ENCODE measurements around the gene RPL3.
"Not testable (repeated sequence)": the region's sequence is repeated elsewhere in the genome, so short reads cannot be mapped to it uniquely, and the experiment has no call there.

The RPL3 gene

GRCh38 chr22:39358197-39358596, 38.8 kb upstream of the RPL3 start:
- DNase-seq (ENCODE audit: low spot score in 2 of 2); H3K27me3 Mint-ChIP-seq; H3K9me3 Mint-ChIP-seq; ATAC-seq (ENCODE audit: low read depth); H3K36me3 Mint-ChIP-seq; H3K27ac Mint-ChIP-seq; H3K4me1 Mint-ChIP-seq; H3K4me3 Mint-ChIP-seq: not testable (repeated sequence)

DNA sequence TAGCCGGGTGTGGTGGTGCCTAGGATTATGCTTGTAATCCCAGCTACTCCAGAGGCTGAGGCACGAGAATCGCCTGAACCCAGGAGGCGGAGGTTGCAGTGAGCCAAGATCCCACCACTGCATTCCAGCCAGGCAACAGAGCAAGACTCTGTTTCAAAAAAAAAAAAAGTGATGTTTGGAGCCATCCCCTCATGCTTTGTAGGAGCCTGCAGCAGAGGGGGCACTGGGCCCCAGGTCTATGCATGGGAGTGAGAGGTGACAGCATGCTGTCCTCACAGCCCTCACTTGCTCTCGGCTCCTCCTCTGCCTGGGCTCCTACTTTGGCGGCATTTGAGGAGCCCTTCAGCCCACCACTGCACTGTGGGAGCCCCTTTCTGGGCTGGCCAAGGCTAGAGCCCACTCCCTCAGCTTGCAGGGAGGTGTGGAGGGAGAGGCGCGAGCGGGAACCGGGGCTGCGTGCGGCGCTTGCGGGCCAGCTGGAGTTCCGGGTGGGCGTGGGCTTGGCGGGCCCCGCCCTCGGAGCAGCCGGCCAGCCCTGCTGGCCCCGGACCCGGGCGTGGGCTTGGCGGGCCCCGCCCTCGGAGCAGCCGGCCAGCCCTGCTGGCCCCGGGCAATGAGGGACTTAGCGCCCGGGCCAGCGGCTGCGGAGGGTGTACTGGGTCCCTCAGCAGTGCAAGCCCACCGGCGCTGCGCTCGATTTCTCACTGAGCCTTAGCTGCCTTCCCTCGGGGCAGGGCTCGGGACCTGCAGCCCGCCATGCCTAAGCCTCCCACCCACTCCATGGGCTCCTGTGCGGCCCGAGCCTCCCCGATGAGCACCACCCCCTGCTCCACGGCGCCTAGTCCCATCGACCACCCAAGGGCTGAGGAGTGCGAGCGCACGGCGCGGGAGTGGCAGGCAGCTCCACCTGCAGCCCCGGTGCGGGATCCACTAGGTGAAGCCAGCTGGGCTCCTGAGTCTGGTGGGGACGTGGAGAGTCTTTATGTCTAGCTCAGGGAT, 38.0 kb upstream of the RPL3 start:
- not testable (repeated sequence) for H3K9me3 Mint-ChIP-seq; H3K4me1 Mint-ChIP-seq; H3K27me3 Mint-ChIP-seq; H3K4me3 Mint-ChIP-seq; H3K27ac Mint-ChIP-seq; DNase-seq (ENCODE audit: low spot score in 2 of 2); H3K36me3 Mint-ChIP-seq; ATAC-seq (ENCODE audit: low read depth)

DNA sequence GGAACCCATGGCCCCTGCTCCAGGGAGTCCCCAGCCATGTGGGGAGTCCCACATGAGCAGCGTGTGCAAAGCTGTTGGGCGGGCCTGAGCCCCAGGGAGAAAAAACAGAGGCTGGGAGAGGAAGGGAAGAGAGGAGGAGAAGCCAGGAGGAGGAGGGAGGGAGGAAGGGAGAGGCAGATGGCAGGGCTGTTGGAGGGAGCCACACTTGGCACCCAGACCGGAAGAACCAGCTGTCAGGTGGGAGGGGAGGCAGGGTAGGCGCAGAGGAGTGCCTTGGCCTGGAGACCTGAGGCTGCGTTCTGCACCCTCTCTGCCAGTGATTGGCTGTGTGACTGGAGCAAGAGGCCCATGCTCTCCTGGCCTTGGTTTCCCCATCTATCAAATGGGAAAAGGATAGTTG, 37.0 kb upstream of the RPL3 start:
- Mint-ChIP-seq H3K36me3 (peaks cover 10% of the 10 kb centered on the region), H3K27me3 (no peaks in the 10 kb centered on the region), H3K9me3 (no peaks in the 10 kb centered on the region), H3K4me1 (peaks cover 12% of the 10 kb centered on the region), H3K27ac (peak overlapping the region; percentile 76), H3K4me3 (no peak overlapping the region)
- no peak for ATAC-seq (ENCODE audit: low read depth)
- DNase-seq (ENCODE audit: low spot score in 2 of 2), result no peak

- H3K9me3 Mint-ChIP-seq; ATAC-seq (ENCODE audit: low read depth); H3K27me3 Mint-ChIP-seq; H3K4me3 Mint-ChIP-seq; DNase-seq (ENCODE audit: low spot score in 2 of 2); H3K36me3 Mint-ChIP-seq; H3K27ac Mint-ChIP-seq: not testable (repeated sequence)
- H3K4me1 Mint-ChIP-seq, result peaks cover 17% of the 10 kb centered on the region
These were observed 36.4 kb upstream of the RPL3 start for GRCh38 chr22:39355805-39356204.

DNA sequence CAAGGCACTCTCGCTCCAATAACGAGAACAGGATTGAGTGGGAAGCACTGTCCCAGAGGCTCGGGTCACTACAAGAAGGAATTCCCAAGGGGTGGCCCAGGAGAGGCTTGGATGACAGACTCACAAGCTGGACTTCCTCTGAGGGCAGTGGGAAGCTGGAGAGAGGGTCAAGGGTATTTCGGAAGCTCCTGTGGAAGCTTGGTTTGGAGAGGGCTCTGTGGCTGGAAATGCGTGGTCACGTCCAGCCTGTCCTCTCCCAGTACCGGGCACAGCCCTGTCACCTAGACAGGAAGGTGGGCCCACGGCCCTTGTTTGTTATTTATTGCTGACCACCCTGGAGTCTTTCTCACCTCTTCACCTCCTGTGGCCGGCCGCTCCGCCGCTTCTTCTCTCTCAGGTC, 35.7 kb upstream of the RPL3 start:
- Mint-ChIP-seq H3K36me3 (peaks cover 7% of the 10 kb centered on the region), H3K9me3 (no peaks in the 10 kb centered on the region), H3K27me3 (no peaks in the 10 kb centered on the region), H3K4me3 (no peak overlapping the region), H3K27ac (no peak overlapping the region), H3K4me1 (peaks cover 19% of the 10 kb centered on the region)
- no peak for DNase-seq (ENCODE audit: low spot score in 2 of 2)
- ATAC-seq (ENCODE audit: low read depth), result no peak

DNA sequence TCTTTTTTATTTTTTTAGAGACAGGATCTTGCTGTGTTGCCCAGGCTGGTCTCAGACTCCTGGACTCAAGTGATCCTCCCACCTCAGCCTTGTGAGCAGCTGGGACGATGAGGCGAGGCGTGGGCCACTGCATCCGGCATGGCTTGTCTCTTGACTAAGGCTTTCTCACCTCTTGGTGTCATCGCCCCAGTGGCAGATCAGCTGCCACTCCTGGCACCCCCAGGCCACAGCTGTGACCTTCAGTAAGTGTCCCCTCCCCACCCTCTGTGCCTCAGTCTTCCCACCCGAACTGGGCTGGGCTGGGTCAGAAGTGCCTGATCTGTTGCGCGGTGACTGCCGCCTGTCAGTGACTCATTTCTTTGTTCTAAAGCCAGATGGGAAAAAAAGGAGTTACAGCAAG, 33.9 kb upstream of the RPL3 start:
- Mint-ChIP-seq H3K27ac (no peak overlapping the region), H3K4me3 (no peak overlapping the region), H3K4me1 (peaks cover 23% of the 10 kb centered on the region), H3K36me3 (no peaks in the 10 kb centered on the region), H3K9me3 (no peaks in the 10 kb centered on the region), H3K27me3 (no peaks in the 10 kb centered on the region)
- ATAC-seq (ENCODE audit: low read depth) (no peak), DNase-seq (ENCODE audit: low spot score in 2 of 2) (no peak)

DNA sequence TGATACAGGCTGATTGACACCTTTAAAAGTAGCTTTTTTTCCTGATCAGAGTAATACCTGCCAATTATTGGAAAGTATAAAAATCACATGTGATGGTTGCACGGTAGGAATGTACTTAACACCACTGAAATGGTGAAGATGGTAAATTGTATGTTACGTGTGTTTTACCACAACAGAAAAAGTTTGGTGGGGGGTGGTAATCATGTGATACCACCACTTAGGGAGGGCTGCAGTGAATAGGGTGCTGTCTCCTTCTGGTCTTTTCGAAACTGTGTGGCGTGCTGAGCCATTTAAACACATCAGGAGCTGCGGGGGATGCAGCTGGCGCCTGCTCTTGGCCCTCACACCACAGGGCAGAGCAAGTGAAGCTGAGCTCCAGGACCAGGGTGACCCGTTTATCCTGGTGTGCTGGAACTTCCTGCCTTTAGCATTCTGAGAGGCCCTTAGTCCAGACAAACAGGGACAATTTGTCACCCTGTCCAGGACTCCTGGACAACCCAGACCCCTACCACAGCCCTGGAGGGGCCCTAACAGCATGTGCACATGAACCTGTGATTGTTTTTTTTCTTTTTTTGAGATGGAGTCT, 33.0 kb upstream of the RPL3 start:
- H3K9me3 Mint-ChIP-seq, result no peaks in the 10 kb centered on the region
- no peaks in the 10 kb centered on the region for H3K36me3 Mint-ChIP-seq

GRCh38 chr22:39351689-39352214, 32.3 kb upstream of the RPL3 start:
- DNase-seq (ENCODE audit: low spot score in 2 of 2), result peak; percentile 53 to 60
- peak overlapping the region; percentile 87 for H3K4me3 Mint-ChIP-seq
- no peaks in the 10 kb centered on the region for H3K9me3 Mint-ChIP-seq
- H3K27ac Mint-ChIP-seq, result no peak overlapping the region
- no peaks in the 10 kb centered on the region for H3K27me3 Mint-ChIP-seq
- peaks cover 23% of the 10 kb centered on the region for H3K4me1 Mint-ChIP-seq
- H3K36me3 Mint-ChIP-seq, result no peaks in the 10 kb centered on the region
- ATAC-seq (ENCODE audit: low read depth), result peak; percentile 78

More for the DNA sequence above, 33.0 kb upstream of the RPL3 start:
- DNase-seq (ENCODE audit: low spot score in 2 of 2), result no peak
- Mint-ChIP-seq H3K27ac (no peak overlapping the region), H3K27me3 (no peaks in the 10 kb centered on the region), H3K4me1 (peaks cover 23% of the 10 kb centered on the region), H3K4me3 (no peak overlapping the region)
- ATAC-seq (ENCODE audit: low read depth), result no peak

DNA sequence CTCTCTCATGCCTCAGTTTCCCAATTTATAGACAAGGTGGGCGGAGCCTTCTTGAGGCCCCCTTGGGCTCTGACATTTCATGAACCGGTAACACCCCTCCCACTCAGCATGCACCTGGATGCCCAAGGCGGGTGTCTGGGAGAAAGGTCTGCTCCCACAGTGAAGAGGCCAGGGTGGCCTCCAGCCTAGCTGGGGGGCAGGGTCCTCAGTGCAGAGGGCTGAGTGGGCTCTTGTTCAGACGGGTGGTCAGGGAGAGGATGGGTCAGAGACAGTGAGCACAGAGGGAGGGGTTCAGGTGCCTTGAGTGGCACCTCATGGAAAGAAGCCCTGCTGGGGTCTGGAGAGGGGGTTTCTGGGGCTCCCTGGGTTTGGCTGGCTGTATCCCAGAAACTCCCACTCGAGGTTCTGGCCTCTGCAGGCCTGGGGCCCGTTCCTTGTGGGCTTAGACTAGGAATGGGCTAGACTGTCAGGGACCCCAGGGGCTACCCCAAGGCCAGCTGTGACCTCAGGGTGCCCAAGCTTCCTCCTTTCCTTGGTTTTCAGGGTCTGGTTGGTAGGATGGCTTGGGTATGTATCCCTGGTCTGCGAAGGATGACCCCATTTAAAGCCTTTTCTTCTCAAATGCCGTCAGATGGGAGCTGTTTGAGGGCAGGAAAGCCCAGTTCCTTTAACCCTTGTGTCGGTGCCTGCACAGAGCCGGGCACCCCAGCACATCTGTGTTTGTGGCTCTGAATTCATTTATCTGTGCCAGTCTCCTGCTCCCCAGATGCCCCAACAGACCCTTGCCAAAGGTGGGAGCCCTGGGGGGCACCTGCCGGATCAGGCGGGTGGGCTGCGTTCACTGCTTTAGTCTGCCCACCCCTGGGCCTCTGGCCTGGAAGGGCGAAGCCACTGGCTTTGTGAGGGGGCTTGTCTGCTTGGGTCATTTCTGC, 31.6 kb upstream of the RPL3 start:
- DNase-seq (ENCODE audit: low spot score in 2 of 2) (peak in 1 of 2 donors; percentile 23), ATAC-seq (ENCODE audit: low read depth) (peak; percentile 23)
- H3K27ac Mint-ChIP-seq, result peak overlapping the region; percentile 14
- peak overlapping the region; percentile 87 for H3K4me3 Mint-ChIP-seq
- no peaks in the 10 kb centered on the region for H3K36me3 Mint-ChIP-seq
- no peaks in the 10 kb centered on the region for H3K9me3 Mint-ChIP-seq
- H3K27me3 Mint-ChIP-seq, result peaks cover 2% of the 10 kb centered on the region
- H3K4me1 Mint-ChIP-seq, result peaks cover 21% of the 10 kb centered on the region

GRCh38 chr22:39349967-39350726, 30.7 kb upstream of the RPL3 start, which contains the start of gene SYNGR1:
Gene SYNGR1, plus strand, starts transcription at chr22:39349991. Its CDS starts 20 bp downstream, at chr22:39350011.
- peaks cover 21% of the 10 kb centered on the region for H3K4me1 Mint-ChIP-seq
- H3K9me3 Mint-ChIP-seq, result no peaks in the 10 kb centered on the region
- ATAC-seq (ENCODE audit: low read depth) (peak; percentile 1), DNase-seq (ENCODE audit: low spot score in 2 of 2) (peak; percentile 9 to 42)
- H3K27ac Mint-ChIP-seq, result peak within 1 kb of the TSS; percentile 92
- H3K36me3 Mint-ChIP-seq, result no peaks in the 10 kb centered on the region
- H3K4me3 Mint-ChIP-seq, result peak within 1 kb of the TSS; percentile 91
- H3K27me3 Mint-ChIP-seq, result peaks cover 2% of the 10 kb centered on the region

DNA sequence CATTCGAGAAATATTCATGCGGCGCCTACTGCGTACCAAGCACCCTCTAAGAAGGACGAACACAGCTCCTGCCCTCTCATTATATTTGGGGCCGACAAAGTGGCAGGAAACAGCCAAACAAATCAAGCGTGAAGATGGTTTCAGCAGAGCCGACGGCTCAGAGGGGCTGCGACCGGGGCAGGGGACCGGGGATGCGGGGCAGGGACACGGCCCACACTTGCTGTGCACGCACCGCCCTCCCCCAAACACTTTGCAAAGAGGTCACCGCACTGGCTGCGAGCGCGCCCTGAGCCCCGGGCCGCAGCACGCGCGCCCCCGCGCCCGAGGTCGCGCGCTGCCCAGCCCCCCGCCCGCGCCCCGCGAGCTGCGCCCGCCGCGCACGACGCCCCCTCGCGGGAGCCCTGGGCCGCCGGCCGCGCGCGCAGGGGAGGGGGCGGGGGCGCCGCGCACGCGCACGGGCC, 30.1 kb upstream of the RPL3 start:
- DNase-seq (ENCODE audit: low spot score in 2 of 2) (peak; percentile 20 to 43), ATAC-seq (ENCODE audit: low read depth) (peak; percentile 21)
- peak overlapping the region; percentile 92 for H3K27ac Mint-ChIP-seq
- no peaks in the 10 kb centered on the region for H3K9me3 Mint-ChIP-seq
- H3K4me1 Mint-ChIP-seq, result peaks cover 21% of the 10 kb centered on the region
- peak overlapping the region; percentile 91 for H3K4me3 Mint-ChIP-seq
- H3K36me3 Mint-ChIP-seq, result no peaks in the 10 kb centered on the region
- H3K27me3 Mint-ChIP-seq, result peaks cover 2% of the 10 kb centered on the region

DNA sequence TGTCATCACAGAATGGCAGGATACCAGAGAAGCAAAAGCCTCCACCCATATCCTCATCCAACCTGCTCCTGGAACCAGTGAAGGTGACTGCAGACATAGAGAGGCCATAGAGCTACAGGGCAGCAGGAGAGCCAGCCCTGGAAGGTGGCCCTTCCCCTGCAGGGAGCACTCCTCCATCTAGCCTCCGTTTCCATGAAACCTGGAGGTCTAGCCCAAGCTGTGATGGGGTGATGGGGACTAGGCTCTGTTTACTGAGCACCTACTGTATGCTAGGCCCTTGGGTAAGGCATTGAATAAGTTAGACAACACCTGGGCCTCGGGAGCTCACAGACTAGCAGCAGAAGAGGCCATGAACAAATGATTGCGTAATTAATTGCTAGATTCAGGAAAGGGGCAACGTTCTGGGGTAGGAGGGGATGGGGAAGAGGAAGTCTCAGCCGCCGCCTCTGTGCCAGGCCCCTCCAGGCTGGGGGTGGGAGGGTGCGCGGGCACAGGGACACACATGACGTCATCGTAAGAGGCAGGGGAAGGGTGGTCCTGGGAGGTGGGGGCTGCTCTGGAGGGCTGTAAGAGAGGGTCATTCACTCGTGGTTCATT, 29.6 kb upstream of the RPL3 start:
- peak overlapping the region; percentile 91 for H3K4me3 Mint-ChIP-seq
- no peaks in the 10 kb centered on the region for H3K36me3 Mint-ChIP-seq
- ATAC-seq (ENCODE audit: low read depth) (peak; percentile 21), DNase-seq (ENCODE audit: low spot score in 2 of 2) (no peak)
- H3K27ac Mint-ChIP-seq, result peak overlapping the region; percentile 92
- H3K4me1 Mint-ChIP-seq, result peaks cover 21% of the 10 kb centered on the region
- peaks cover 2% of the 10 kb centered on the region for H3K27me3 Mint-ChIP-seq
- H3K9me3 Mint-ChIP-seq, result no peaks in the 10 kb centered on the region
